ENCODE results near the gene GAS2. TPM values are rescaled to one million over a fixed set of nuclear protein-coding genes. Genes with fewer than 3 reads are reported as not detected.
A peak's percentile ranks its signal among the peaks of the same experiment; 100 is the strongest.

GAS2 gene
- total and polyA plus RNA-seq, 2 donors (not counting 1 experiment from before 2014, with no cell fraction given): 2.5 to 6.5 TPM

DNA sequence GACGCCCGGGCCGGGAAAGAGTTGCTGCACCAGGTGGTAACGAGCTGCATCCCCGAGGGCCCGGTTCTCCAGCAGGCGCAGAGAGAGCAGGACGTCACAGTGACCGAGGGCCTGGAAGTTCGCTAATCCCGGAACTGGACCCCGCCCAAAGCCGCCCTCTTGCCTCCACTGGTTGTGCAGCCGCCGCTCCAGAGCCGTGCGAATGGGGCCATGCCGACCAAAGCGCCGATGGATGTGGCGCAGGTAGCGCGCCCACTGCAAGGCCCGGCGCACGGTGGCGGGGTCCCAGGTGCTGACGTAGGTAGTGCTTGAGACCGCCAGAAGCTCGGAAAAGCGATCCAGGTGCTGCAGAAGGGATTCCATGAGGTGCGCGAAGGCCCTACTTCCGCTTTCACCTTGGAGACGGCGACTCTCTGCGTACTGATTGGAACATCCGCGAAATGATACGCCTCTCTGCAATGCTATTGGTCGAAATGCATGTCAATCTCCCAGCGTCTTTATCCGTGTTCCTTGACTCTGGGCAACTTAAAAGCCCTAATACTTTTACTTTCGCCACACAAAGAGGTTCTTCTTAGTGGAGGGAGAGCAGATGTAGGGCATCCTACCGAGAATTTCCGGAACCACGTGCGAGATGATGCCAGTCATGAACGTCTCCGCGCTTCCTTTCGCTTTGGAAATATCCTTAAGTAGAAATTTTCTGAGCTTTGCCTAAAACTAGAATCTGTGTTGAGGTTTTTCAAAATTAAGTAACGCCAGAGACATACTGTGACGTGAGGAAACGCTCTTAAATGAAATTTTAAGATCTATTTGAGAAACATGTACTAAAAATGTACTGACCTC, 40.7 kb upstream of the GAS2 start, which contains the start of gene FANCF:
Gene FANCF, minus strand, starts transcription at position 376 of the 840 bp plus-strand sequence. Its CDS starts 13 bp downstream, at position 363.
- DNase-seq (peak; percentile 100), ATAC-seq (ENCODE audit: low read depth) (peak; percentile 92)
- peaks cover 27% of the 10 kb centered on the region in 2 donors for H3K4me1 ChIP-seq (ENCODE audit: control insufficient read depth in 2 of 2, insufficient read depth in 2 of 2, low read length in 2 of 2)
- peak within 1 kb of the TSS; percentile 78 to 99 (median 92) for H3K4me3 ChIP-seq (ENCODE audit: control extremely low read depth in 1 of 5, extremely low read depth in 1 of 5, insufficient read depth in 1 of 5, low read depth in 2 of 5, low read length in 4 of 5)
- H3K9ac ChIP-seq (ENCODE audit: low read length): peak within 1 kb of the TSS; percentile 93
- no peaks in the 10 kb centered on the region for H3K9me3 ChIP-seq (ENCODE audit: control extremely low read depth in 1 of 3, control insufficient read depth in 2 of 3, insufficient read depth in 1 of 3, low read length in 2 of 3)
- H4K20me1 ChIP-seq (ENCODE audit: control insufficient read depth, insufficient read depth, low read length, poor library complexity, severe bottlenecking): no peaks in the 10 kb centered on the region
- peaks cover 37% of the 10 kb centered on the region for H3K79me2 ChIP-seq (ENCODE audit: control insufficient read depth, insufficient read depth, low read length)
- Mint-ChIP-seq H3K9me3 (ENCODE audit: insufficient read depth) (no peaks in the 10 kb centered on the region), H3K27ac (peak within 1 kb of the TSS; percentile 99), H3K27me3 (no peaks in the 10 kb centered on the region), H3K4me1 (peaks cover 42% of the 10 kb centered on the region), H3K4me3 (peak within 1 kb of the TSS; percentile 99)
- no peaks in the 10 kb centered on the region for H3K27me3 ChIP-seq (replicated peaks in 1 of 4; ENCODE audit: control extremely low read depth in 1 of 4, control insufficient read depth in 3 of 4, insufficient read depth in 4 of 4, low read length in 3 of 4)
- under 1% methylated on average over 49 of the region's 55 CpGs for WGBS (ENCODE audit: insufficient coverage)
- H3K4me2 ChIP-seq (replicated peaks; ENCODE audit: low read depth, low read length, poor library complexity, severe bottlenecking): peak within 1 kb of the TSS; percentile 78
- H3K27ac ChIP-seq (ENCODE audit: low read length in 2 of 2): peak within 1 kb of the TSS; percentile 86 to 92
- POLR2A ChIA-PET: no interaction called here
- TF ChIP-seq, protein P1, sequence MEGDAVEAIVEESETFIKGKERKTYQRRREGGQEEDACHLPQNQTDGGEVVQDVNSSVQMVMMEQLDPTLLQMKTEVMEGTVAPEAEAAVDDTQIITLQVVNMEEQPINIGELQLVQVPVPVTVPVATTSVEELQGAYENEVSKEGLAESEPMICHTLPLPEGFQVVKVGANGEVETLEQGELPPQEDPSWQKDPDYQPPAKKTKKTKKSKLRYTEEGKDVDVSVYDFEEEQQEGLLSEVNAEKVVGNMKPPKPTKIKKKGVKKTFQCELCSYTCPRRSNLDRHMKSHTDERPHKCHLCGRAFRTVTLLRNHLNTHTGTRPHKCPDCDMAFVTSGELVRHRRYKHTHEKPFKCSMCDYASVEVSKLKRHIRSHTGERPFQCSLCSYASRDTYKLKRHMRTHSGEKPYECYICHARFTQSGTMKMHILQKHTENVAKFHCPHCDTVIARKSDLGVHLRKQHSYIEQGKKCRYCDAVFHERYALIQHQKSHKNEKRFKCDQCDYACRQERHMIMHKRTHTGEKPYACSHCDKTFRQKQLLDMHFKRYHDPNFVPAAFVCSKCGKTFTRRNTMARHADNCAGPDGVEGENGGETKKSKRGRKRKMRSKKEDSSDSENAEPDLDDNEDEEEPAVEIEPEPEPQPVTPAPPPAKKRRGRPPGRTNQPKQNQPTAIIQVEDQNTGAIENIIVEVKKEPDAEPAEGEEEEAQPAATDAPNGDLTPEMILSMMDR (IDR thresholded peaks at IDR 0.05): no peak
- TF ChIP-seq EZH2 (IDR thresholded peaks at IDR 0.05; ENCODE audit: borderline replicate concordance, insufficient read depth, low read depth, low read length, poor library complexity, severe bottlenecking): no peak
- H2AFZ ChIP-seq (ENCODE audit: insufficient read depth, low read depth, low read length, poor library complexity, severe bottlenecking): peak within 1 kb of the TSS; percentile 99
- H3K36me3 ChIP-seq (replicated peaks in 1 of 2; ENCODE audit: control extremely low read depth in 1 of 2, control insufficient read depth in 1 of 2, extremely low read depth in 1 of 2, insufficient read depth in 2 of 2, low read length in 1 of 2): peaks cover 2 to 6% of the 10 kb centered on the region in 2 experiments
- intact Hi-C loops (cut with micrococcal nuclease): loop anchor here (1.0 kb wide), 1 partner anchor 204 kb away; the partner anchor contains the start of gene SVIP
- CTCF ChIA-PET: interaction anchor here (0.8 to 1.5 kb wide), 3 partner anchors 9 to 204 kb away, joined by 3 to 7 read pairs (median 3); partner anchors contain the start of gene SVIP

All from B cell (primary cell).